EL (cell line): ENCODE data around the gene UNC5C.
A peak's percentile ranks its signal among the peaks of the same experiment; 100 is the strongest.

ENCODE experiments used
- DNase-seq: peaks from one replicate; pipeline ENCODE4 v3.0.0-alpha.2; 2016

The UNC5C gene

GRCh38 chr4:95256108-95256835, 292.5 kb downstream of the UNC5C start:
- DNase-seq, result no peak

- peak; percentile 0 for DNase-seq
These were observed 293.2 kb downstream of the UNC5C start for GRCh38 chr4:95255396-95256107.

GRCh38 chr4:95251568-95251967, 297.2 kb downstream of the UNC5C start:
- no peak for DNase-seq

GRCh38 chr4:95250544-95251137, 298.1 kb downstream of the UNC5C start:
- no peak for DNase-seq

GRCh38 chr4:95249426-95250021, 299.2 kb downstream of the UNC5C start:
- DNase-seq, result no peak

- no peak for DNase-seq
These were observed 299.9 kb downstream of the UNC5C start for GRCh38 chr4:95248720-95249425.

GRCh38 chr4:95243892-95244291, 304.9 kb downstream of the UNC5C start:
- no peak for DNase-seq

- DNase-seq, result no peak
These were observed 310.2 kb downstream of the UNC5C start for GRCh38 chr4:95238554-95238953.

- no peak for DNase-seq
These were observed 316.2 kb downstream of the UNC5C start for GRCh38 chr4:95232358-95233156.

GRCh38 chr4:95231681-95232080, 317.1 kb downstream of the UNC5C start:
- no peak for DNase-seq

GRCh38 chr4:95225849-95226248, 322.9 kb downstream of the UNC5C start:
- no peak for DNase-seq

- no peak for DNase-seq
These were observed 324.4 kb downstream of the UNC5C start for GRCh38 chr4:95224402-95224801.

GRCh38 chr4:95220205-95221175, 328.3 kb downstream of the UNC5C start:
- no peak for DNase-seq

GRCh38 chr4:95219109-95219508, 329.7 kb downstream of the UNC5C start:
- peak; percentile 0 for DNase-seq

GRCh38 chr4:95217197-95217596, 331.6 kb downstream of the UNC5C start:
- DNase-seq, result no peak

GRCh38 chr4:95216636-95217035, 332.1 kb downstream of the UNC5C start:
- DNase-seq, result no peak

- no peak for DNase-seq
These were observed 332.7 kb downstream of the UNC5C start for GRCh38 chr4:95215991-95216605.

- DNase-seq, result no peak
These were observed 333.7 kb downstream of the UNC5C start for GRCh38 chr4:95215043-95215442.

- no peak for DNase-seq
These were observed 334.4 kb downstream of the UNC5C start for GRCh38 chr4:95214408-95214807.

- DNase-seq, result no peak
These were observed 335.4 kb downstream of the UNC5C start for GRCh38 chr4:95213366-95213765.
